GM18861 (cell line): Measurements from ENCODE around the gene KCTD5.

Source experiments
- ATAC-seq: cut with Tn5 transposase; IDR thresholded peaks from one replicate; pipeline ENCODE4 v1.9.1; 2021; ENCODE audit not compliant: unreplicated experiment

KCTD5 gene

DNA sequence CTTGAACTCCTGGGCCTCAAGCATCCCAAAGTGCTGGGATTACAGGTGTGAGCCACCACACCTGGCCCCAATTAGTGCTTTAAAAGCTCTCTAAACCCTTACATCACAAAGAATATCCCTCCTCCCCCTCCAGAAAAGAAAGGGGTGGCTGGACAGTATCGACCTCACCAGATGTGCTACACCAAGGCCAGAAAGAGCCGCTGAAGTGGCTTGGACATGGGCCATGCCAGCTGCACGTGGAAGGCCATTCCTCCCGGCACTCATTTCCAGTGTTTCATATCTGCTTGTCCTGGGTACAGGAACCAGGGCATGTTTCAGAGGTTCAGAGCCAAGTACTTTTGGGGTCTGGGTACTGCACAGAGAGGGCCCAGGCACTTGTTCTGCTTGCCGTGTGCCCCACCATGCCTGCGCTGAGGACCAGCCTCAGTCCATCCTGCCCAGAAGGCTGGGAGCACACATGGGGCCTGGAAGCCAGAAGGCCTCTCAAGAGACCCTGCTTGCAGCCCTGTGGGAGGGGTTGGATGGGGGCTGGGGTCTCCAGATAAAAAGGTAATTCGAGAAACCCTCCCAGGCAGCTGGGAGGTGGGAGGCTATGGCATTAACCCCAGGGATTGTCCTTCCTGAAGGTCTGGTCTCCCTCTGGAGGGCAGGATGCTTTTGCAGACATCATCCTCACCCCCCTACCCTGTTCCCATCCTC lies 66.6 kb downstream of the KCTD5 start:
- ATAC-seq, result no peak

DNA sequence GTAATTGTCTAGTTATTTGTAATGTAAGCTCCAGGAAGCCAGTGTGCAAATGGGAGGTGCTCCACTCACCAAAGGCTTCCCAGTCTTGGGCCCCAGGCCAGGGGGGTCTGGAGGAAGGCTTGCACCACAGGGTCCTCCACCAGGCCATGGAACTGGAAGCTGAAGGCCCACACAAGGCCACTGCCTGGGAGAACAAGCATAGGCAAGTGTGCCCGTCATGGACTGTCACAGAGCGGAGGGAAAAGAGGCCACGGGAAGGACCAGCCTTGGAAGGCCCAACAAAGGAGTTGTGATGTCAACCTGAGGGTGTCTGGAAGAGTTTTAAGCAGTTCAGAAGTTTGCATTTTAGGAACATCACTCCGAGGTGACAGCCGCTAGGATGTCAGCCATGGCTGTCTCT lies 67.2 kb downstream of the KCTD5 start:
- ATAC-seq, result no peak

DNA sequence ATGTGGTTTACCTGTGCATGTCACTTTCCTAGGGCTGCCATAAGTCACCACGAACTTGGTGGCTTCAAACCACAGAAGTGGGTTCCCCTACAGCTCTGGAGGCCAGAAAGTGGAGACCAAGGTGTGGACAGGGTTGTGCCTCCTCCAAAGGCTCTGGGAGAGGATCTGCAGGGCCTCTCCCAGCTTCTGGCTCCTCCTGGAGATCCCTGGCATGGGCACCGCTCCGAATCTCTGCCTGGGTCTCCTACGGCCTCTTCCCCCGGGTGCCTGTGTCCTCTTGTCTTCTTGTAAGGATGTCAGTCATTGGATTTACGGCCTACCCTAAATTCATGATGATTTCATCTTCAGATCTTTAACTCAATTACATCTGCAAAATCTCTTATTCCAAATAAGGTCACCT lies 67.6 kb downstream of the KCTD5 start:
- no peak for ATAC-seq

DNA sequence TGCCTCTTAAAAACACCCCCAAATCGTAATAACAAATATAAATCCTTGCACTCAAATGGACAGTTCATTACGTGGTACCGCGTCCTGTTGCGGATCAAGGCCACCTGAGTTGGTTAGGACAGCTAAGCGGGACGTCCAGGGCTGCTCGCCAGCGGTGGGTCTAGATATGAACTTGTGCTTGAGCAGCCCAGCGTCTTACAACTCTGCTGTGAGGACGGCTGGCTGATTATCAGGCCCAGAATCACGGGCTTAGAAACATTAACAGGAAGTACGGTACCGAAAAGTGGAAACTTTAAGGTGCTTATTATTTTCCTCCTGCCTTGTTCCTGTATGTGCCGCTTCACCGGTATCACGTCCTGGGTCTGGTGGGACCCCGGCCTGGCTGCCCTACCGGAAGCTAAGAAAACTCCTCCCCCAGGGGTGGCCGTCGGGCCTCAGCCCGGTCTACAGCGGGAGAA lies 69.3 kb downstream of the KCTD5 start:
- peak; percentile 26 for ATAC-seq

DNA sequence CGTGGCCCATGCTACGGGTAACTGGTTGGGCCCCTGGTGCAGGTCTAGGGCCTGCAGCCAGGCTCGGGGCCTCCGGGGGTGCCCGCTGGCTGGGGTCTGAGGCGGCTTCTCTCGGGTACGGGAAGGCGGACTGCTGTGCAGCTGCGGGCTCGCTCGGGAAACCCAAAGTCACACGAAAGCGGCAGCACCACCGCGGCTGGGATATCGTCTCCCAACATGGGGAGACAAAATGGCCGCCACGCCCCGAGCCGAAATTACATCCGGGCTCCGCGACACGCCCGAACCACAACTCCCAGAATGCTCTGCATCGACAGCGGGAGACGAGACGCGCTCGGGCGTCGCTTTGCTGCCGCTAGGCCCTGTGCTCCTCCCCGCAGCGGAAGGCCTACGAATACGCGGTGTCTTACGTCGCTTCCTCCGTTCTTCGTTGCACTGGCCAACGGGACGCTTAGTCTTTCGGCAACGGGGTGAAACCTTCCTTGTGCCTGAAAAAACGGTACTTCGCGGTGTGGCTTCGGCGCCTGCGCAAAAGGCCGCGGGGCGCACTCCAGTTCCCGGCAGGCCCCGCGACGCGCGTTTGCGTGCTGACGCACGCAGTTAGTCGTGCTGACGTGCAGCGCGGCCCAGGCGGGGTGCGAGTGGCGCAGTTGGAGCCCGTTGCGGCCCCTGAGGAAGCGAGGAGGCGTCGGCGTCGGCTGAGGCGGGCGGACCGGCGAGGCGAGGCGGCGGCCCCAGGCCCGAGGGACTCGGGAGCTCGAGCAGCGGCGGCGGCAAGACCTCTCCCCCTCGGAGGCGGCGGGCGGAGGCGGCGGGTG lies 69.9 kb downstream of the KCTD5 start, which contains the start of gene SRRM2:
TSS of gene SRRM2 (plus strand) at position 604 of the 815 bp plus-strand sequence. CDS start 3,727 bp downstream, outside the sequence.
- ATAC-seq, result peak; percentile 69

DNA sequence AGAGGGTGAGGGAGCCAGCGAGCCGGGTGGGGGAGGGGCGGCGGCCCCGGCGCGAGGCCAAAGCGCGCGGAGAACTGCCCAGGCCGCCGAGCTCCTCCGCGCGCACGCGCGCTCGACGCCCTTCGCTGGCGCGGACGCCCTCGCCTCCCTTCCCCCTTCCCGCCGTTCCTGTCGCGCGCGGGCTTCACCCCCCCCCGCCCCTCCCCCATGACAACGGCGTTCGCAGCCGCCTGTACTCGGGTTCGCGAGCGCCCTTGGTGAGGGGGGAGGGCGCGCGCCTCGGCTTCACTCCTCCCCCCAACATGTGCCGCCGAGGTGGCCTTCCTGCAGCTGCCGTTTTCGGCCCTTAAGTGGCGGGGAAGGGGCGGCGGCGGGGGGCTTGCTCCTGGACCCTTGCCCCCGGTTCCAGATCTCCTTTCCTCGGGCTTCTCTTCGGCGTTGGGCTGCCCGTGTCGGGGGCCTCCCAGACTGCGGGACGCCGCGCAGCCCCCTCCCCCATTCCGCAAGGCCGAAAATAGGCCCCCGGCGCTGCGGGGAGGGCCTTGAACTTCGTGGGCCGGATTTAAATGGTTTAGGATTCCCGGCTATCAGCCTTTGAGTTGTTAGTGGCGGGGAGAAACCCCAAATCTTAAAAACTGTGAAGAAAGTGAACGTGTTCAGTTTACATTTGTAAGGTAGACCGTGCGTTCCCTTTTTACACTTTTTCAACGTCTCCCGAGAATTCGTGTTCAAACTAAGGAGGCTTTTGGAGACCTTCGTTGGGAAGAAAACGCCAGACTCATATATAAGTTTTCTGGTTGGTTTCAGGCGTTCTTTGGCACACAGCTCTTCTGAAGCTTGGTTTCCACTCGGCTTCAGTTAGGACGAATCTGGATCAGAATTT lies 70.8 kb downstream of the KCTD5 start:
- ATAC-seq, result peak; percentile 9

DNA sequence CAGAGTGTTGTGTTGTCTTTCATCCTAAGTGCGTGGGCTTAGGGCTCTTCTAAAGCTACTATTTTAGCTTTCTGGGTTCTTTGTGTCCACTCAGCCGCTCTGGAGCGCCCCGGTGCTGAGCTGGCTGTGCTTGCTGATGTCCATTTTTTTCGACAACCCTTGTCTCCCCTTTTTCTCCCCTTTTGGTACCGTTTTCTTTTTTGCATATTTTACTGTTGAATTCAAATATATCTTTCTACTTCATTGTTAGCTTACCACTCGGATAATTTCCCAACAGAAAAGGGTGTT lies 71.4 kb downstream of the KCTD5 start:
- no peak for ATAC-seq

DNA sequence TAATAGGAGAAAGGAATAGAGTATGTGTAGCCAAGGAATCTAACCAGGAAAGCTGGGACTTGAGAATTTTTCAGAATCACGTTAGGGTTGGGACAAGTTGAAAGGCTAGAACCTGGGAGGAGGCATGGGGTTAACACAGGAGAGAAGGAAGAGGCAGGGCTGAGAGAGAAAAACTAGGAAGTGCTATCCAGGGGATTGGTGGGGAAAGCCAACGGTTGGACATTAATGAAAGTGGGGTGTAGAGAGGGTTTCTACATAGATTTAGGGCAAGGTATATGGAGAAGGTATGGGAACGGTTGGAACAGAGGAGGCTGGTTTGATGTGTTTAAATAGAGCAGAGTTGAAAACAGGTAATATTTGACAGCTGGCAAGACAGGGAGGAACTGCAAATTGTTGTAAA lies 72.8 kb downstream of the KCTD5 start:
- ATAC-seq, result no peak

DNA sequence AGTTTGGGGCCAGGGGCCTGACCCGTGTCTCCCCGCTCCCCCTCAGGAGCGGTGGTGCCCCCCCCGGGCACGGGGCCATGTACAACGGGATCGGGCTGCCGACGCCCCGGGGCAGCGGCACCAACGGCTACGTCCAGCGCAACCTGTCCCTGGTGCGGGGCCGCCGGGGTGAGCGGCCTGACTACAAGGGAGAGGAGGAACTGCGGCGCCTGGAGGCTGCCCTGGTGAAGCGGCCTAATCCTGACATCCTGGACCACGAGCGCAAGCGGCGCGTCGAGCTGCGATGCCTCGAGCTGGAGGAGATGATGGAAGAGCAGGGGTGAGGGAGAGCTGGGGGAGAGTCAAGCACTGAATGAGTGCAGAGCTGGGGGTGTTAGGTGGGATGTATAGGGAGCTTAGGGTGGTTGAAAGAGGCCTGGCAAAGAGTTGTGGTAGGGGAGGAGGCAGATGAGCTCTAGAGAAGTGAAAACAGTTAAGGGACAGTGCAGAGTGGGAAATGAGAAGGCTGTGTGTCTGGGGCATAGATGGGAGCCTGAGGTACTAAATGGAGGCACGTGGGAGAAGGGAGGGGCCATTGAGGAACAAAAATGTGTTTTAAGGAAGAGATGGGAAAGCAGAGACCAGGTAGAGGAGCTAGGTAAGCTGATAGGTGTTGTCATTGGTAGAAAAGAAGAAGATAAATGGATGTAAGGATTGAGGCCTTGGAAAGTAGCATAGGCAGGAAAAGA lies 74.1 kb downstream of the KCTD5 start:
- ATAC-seq, result no peak

DNA sequence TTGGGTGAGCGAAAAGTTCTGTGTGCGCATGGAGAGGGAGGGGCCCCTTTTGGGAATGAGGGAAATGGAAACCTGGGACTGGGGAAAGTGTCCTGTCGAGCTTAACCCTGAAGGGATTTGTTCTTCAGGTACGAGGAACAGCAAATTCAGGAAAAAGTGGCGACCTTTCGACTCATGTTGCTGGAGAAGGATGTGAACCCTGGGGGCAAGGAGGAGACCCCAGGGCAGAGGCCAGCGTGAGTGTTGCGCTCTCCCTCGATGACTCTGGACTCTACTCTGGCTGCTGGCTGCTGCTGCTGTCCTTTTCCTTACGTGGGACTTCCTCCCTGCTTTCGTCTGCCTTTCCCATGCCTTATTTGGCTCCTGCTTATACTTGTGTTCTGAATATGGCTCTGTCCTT lies 75.0 kb downstream of the KCTD5 start:
- ATAC-seq, result no peak
